ENCODE data around the gene SYNM. TPM values are rescaled to one million over a fixed set of nuclear protein-coding genes. Genes with fewer than 3 reads are reported as not detected.

The SYNM gene
- total and polyA plus RNA-seq, 2 experiments from 2014 or later = 0.74 to 3.5 TPM

DNA sequence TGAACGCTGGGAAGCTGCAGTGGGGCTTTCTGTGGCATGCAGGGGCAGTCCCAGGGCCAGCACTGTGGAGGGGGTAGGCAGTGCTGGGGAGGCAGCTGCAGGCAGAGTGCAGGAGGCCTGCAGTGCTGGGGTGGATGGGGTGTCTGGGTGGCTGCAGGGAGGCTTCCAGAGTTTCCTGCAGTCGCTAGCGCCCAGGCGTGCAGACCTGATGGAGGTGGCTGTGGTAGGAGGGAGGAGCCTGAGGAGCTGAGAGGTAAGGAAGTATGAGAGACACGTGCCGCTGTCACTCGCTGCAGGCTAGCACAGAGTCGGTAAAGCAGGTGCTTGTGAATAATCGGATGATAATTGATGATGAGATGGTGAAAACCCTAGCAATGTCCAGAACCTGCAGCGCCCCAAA, 16.3 kb downstream of the SYNM start:
- ATAC-seq = no peak
- H4K20me1 ChIP-seq (replicated peaks; ENCODE audit: insufficient read depth) = no peaks in the 10 kb centered on the region
- no peaks in the 10 kb centered on the region for H3K79me2 ChIP-seq (replicated peaks; ENCODE audit: insufficient read depth)
- no peak overlapping the region for H3K27ac ChIP-seq (ENCODE audit: low read depth)
- no peaks in the 10 kb centered on the region for H3K4me1 ChIP-seq (ENCODE audit: insufficient read depth)
- H3K4me3 ChIP-seq = no peak overlapping the region
- H3K36me3 ChIP-seq (ENCODE audit: insufficient read depth) = no peaks in the 10 kb centered on the region
- no peaks in the 10 kb centered on the region for H3K27me3 ChIP-seq (ENCODE audit: insufficient read depth)
- no peak overlapping the region for H3K4me3 Mint-ChIP-seq
- no peak overlapping the region for H3K27ac Mint-ChIP-seq
- TF ChIP-seq, protein P1, sequence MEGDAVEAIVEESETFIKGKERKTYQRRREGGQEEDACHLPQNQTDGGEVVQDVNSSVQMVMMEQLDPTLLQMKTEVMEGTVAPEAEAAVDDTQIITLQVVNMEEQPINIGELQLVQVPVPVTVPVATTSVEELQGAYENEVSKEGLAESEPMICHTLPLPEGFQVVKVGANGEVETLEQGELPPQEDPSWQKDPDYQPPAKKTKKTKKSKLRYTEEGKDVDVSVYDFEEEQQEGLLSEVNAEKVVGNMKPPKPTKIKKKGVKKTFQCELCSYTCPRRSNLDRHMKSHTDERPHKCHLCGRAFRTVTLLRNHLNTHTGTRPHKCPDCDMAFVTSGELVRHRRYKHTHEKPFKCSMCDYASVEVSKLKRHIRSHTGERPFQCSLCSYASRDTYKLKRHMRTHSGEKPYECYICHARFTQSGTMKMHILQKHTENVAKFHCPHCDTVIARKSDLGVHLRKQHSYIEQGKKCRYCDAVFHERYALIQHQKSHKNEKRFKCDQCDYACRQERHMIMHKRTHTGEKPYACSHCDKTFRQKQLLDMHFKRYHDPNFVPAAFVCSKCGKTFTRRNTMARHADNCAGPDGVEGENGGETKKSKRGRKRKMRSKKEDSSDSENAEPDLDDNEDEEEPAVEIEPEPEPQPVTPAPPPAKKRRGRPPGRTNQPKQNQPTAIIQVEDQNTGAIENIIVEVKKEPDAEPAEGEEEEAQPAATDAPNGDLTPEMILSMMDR (conservative IDR thresholded peaks at IDR 0.05; ENCODE audit: low read depth in 2 of 2) = no peak
- TF ChIP-seq CREB1 (CRISPR knock-in tag; IDR thresholded peaks at IDR 0.05; ENCODE audit: low read depth) (no peak), ZNF114 (CRISPR knock-in tag; IDR thresholded peaks at IDR 0.05) (no peak), ZNF331 (CRISPR knock-in tag; IDR thresholded peaks at IDR 0.05; ENCODE audit: low read depth) (no peak), JUNB (IDR thresholded peaks at IDR 0.05; ENCODE audit: unreplicated experiment) (no peak), STAT1 (IDR thresholded peaks at IDR 0.05; ENCODE audit: unreplicated experiment) (no peak), EZH2phosphoT487 (IDR thresholded peaks at IDR 0.05; ENCODE audit: unreplicated experiment) (no peak), EZH2 (IDR thresholded peaks at IDR 0.05; ENCODE audit: low read depth, unreplicated experiment) (no peak)
- TF ChIP-seq, protein P2, sequence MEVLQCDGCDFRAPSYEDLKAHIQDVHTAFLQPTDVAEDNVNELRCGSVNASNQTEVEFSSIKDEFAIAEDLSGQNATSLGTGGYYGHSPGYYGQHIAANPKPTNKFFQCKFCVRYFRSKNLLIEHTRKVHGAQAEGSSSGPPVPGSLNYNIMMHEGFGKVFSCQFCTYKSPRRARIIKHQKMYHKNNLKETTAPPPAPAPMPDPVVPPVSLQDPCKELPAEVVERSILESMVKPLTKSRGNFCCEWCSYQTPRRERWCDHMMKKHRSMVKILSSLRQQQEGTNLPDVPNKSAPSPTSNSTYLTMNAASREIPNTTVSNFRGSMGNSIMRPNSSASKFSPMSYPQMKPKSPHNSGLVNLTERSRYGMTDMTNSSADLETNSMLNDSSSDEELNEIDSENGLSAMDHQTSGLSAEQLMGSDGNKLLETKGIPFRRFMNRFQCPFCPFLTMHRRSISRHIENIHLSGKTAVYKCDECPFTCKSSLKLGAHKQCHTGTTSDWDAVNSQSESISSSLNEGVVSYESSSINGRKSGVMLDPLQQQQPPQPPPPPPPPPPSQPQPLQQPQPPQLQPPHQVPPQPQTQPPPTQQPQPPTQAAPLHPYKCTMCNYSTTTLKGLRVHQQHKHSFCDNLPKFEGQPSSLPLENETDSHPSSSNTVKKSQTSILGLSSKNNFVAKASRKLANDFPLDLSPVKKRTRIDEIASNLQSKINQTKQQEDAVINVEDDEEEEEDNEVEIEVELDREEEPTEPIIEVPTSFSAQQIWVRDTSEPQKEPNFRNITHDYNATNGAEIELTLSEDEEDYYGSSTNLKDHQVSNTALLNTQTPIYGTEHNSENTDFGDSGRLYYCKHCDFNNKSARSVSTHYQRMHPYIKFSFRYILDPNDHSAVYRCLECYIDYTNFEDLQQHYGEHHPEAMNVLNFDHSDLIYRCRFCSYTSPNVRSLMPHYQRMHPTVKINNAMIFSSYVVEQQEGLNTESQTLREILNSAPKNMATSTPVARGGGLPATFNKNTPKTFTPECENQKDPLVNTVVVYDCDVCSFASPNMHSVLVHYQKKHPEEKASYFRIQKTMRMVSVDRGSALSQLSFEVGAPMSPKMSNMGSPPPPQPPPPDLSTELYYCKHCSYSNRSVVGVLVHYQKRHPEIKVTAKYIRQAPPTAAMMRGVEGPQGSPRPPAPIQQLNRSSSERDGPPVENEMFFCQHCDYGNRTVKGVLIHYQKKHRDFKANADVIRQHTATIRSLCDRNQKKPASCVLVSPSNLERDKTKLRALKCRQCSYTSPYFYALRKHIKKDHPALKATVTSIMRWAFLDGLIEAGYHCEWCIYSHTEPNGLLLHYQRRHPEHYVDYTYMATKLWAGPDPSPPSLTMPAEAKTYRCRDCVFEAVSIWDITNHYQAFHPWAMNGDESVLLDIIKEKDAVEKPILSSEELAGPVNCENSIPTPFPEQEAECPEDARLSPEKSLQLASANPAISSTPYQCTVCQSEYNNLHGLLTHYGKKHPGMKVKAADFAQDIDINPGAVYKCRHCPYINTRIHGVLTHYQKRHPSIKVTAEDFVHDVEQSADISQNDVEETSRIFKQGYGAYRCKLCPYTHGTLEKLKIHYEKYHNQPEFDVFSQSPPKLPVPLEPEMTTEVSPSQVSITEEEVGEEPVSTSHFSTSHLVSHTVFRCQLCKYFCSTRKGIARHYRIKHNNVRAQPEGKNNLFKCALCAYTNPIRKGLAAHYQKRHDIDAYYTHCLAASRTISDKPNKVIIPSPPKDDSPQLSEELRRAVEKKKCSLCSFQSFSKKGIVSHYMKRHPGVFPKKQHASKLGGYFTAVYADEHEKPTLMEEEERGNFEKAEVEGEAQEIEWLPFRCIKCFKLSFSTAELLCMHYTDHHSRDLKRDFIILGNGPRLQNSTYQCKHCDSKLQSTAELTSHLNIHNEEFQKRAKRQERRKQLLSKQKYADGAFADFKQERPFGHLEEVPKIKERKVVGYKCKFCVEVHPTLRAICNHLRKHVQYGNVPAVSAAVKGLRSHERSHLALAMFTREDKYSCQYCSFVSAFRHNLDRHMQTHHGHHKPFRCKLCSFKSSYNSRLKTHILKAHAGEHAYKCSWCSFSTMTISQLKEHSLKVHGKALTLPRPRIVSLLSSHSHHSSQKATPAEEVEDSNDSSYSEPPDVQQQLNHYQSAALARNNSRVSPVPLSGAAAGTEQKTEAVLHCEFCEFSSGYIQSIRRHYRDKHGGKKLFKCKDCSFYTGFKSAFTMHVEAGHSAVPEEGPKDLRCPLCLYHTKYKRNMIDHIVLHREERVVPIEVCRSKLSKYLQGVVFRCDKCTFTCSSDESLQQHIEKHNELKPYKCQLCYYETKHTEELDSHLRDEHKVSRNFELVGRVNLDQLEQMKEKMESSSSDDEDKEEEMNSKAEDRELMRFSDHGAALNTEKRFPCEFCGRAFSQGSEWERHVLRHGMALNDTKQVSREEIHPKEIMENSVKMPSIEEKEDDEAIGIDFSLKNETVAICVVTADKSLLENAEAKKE (CRISPR knock-in tag; IDR thresholded peaks at IDR 0.05) = no peak
- TF ChIP-seq, protein P3, sequence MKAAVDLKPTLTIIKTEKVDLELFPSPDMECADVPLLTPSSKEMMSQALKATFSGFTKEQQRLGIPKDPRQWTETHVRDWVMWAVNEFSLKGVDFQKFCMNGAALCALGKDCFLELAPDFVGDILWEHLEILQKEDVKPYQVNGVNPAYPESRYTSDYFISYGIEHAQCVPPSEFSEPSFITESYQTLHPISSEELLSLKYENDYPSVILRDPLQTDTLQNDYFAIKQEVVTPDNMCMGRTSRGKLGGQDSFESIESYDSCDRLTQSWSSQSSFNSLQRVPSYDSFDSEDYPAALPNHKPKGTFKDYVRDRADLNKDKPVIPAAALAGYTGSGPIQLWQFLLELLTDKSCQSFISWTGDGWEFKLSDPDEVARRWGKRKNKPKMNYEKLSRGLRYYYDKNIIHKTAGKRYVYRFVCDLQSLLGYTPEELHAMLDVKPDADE (IDR thresholded peaks at IDR 0.05) = no peak
- no peaks in the 10 kb centered on the region for H3F3A ChIP-seq (replicated peaks; ENCODE audit: low read depth)
- no peaks in the 10 kb centered on the region for H3K9me2 ChIP-seq (ENCODE audit: insufficient read depth)
- H3K27me3 Mint-ChIP-seq (ENCODE audit: insufficient read depth, low read depth, poor library complexity) = peaks cover 2% of the 10 kb centered on the region
- no peaks in the 10 kb centered on the region; the same call in 2 of the 3 replicates for H3K9me3 Mint-ChIP-seq
- 0 out of 3 replicates have a peak, but pooled peaks cover 2% of the 10 kb centered on the region for H3K36me3 Mint-ChIP-seq (ENCODE audit: low read depth)
- no peak overlapping the region for H3K4me2 ChIP-seq
- DNase-seq (ENCODE audit: low spot score) = no peak
- H3K4me1 Mint-ChIP-seq = peaks cover 30% of the 10 kb centered on the region
- no peak overlapping the region for H2AFZ ChIP-seq
